Measurements from ENCODE around the gene ZNF385D.

GRCh38 chr3:21405671-21406667 lies 345.0 kb downstream of the ZNF385D start:
- TF ChIP-seq CTCF (IDR thresholded peaks at IDR 0.05) (no peak), POLR2A (IDR thresholded peaks at IDR 0.05) (no peak)
